SJCRH30 (cell line): Measurements from ENCODE around the gene PTGES3L. TPM values are rescaled to one million over a fixed set of nuclear protein-coding genes. Genes with fewer than 3 reads are reported as not detected.
"Not testable (repeated sequence)": the region's sequence is repeated elsewhere in the genome, so short reads cannot be mapped to it uniquely, and the experiment has no call there.

Experiments used
- DNase-seq, 2 experiments: peaks; one replicate each; pipeline ENCODE4 v3.0.0-alpha.2; 2015 to 2020
- H3K27ac ChIP-seq: fragments of 250-450 bp; sonication (Bioruptor Pico); 2 replicates; pipeline ENCODE4 v1.5.1; 2020; ENCODE audit warnings: mild to moderate bottlenecking, moderate library complexity
- H3K27me3 ChIP-seq: fragments of 250-450 bp; sonication (Bioruptor Pico); 2 replicates; pipeline ENCODE4 v1.5.1; 2020; ENCODE audit warnings: mild to moderate bottlenecking, moderate library complexity
- H3K36me3 ChIP-seq: fragments of 250-450 bp; sonication (Bioruptor Pico); 2 replicates; pipeline ENCODE4 v1.5.1; 2020; ENCODE audit warnings: mild to moderate bottlenecking, moderate library complexity
- H3K4me1 ChIP-seq: fragments of 250-450 bp; sonication (Bioruptor Pico); 2 replicates; pipeline ENCODE4 v1.5.1; 2020; ENCODE audit warnings: mild to moderate bottlenecking, moderate library complexity
- H3K4me3 ChIP-seq: fragments of 250-450 bp; sonication (Bioruptor Pico); 2 replicates; pipeline ENCODE4 v1.5.1; 2020; ENCODE audit warnings: mild to moderate bottlenecking, moderate library complexity
- H3K9me3 ChIP-seq: fragments of 250-450 bp; sonication (Bioruptor Pico); replicated peaks from 2 replicates; pipeline ENCODE4 v1.5.1; 2020; ENCODE audit warnings: mild to moderate bottlenecking, moderate library complexity
- total RNA-seq: library from RNA; depleted of rRNA; stranded (reverse); fragments of >200 nt; shearing (Covaris generic); gene quantifications from 2 replicates; pipeline ENCODE4 v1.2.3, GENCODE V29; 2014

The PTGES3L gene
- total RNA-seq, 1 experiment from 2014 or later: 5.5 TPM

DNA sequence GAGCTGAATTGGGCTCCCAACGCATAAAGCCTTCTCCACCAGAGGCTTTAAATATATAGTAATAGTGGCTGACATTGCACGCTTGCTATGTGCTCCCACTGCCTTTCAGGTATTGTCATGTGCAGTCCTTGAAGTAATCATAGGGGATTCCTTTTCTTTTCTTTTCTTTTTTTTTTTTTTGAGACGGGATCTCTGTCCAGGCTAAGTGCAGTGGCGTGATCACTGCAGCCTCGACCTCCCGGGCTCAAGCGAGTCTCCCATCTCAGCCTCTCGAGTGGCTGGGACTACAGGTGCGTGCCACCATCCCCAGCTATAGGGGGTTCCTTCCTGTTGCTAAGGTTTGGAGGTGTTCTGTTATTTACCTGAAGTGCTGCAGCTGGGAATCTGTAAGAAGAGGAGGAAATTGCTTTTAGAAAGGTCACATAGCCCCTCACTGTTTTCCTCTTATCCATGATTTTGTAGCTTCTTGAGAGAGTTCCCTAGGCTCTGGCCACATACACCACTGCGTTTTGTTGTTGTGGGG lies 19.2 kb upstream of the PTGES3L start:
- no peaks in the 10 kb centered on the region for H3K9me3 ChIP-seq
- H3K4me3 ChIP-seq: peak overlapping the region; percentile 83
- no peaks in the 10 kb centered on the region for H3K27me3 ChIP-seq
- H3K36me3 ChIP-seq: peaks cover 53% of the 10 kb centered on the region
- DNase-seq: no peak
- H3K27ac ChIP-seq: peak overlapping the region; percentile 88
- H3K4me1 ChIP-seq: no peaks in the 10 kb centered on the region; the same call in 1 of the 2 replicates

DNA sequence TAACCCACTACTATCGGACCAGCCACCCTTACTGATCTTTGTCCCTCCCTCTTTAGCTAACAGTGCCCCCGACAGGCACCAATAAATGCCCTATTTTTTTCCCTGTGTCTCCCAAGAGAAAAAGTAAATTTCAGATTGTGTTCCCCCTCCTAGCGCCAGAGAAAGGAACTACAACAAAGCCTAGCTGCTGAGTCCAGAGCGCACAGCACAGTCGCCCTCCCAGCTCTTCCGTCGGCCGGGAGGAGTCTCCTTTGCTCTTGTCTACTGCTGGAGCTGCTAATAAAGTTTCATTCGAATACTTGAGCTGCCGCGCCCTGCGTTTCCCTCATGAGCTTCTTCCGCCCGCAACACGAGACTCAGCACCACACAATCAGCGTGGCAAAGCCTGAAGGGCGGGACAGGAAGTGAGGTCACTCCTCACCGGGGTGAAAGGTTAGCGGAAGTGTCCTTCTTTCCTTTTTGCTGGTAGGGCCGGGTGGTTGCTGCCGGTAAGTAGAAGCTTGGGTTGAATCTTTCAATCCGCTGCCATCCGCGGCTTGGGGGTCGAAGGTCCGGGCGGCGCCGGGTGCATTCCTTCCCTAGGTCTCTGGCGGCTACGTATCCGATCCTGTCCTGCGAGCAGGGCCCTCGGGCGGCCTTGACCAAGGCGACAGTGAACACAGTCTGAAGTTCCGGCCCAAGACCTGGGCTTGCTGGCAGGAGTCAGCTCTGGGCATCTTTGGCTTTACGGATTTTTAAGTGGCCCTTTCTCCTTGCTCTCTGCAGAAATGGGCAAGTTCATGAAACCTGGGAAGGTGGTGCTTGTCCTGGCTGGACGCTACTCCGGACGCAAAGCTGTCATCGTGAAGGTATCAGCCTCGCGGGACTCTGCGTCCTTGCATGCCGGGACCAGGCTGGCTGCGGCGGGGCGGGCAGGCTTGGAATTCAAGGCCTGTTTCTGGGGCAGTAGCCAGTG lies 18.4 kb upstream of the PTGES3L start, which contains the start of gene RPL27:
Gene RPL27 (plus strand): TSS at position 436 of the 955 bp plus-strand sequence. CDS start 332 bp downstream, at position 768.
- peaks cover 47% of the 10 kb centered on the region for H3K36me3 ChIP-seq
- H3K27me3 ChIP-seq: no peaks in the 10 kb centered on the region
- H3K9me3 ChIP-seq: no peaks in the 10 kb centered on the region
- peak; percentile 99 to 100 for DNase-seq
- H3K4me3 ChIP-seq: peak within 1 kb of the TSS; percentile 83
- H3K27ac ChIP-seq: peak within 1 kb of the TSS; percentile 88
- no peaks in the 10 kb centered on the region; the same call in 1 of the 2 replicates for H3K4me1 ChIP-seq

DNA sequence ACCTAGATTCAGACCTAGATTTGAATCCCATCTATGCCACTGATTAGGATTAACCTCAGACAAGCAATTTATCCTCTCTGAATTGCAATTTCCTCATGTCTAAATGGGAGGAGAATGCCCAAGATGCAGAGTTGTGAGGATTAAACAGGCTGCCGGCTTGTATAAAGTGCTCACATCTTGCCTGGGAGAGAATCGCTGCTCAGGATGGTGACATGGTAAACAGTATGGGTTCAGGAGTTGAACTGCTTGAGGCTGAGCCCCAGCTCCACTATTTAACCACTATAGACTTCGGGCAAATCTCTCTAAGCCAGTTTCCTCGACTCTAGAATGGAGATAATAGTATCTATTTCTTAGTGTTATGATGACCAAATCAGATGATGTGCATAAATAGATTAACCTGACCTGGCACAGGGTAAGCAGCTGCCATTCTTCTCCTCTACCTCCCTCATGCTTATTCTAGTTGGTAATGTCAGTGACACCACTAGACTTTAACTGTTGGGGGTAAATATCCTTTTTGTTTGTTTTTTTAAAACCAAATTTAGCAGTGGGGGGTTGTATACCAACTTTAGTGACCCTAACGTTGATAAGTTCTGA lies 17.6 kb upstream of the PTGES3L start:
- H3K4me1 ChIP-seq: no peaks in the 10 kb centered on the region; the same call in 1 of the 2 replicates
- H3K9me3 ChIP-seq: no peaks in the 10 kb centered on the region
- H3K27me3 ChIP-seq: no peaks in the 10 kb centered on the region
- peaks cover 47% of the 10 kb centered on the region for H3K36me3 ChIP-seq
- H3K27ac ChIP-seq: peak overlapping the region; percentile 10; the same call in 1 of the 2 replicates
- peak overlapping the region; percentile 54 for H3K4me3 ChIP-seq
- DNase-seq: no peak

DNA sequence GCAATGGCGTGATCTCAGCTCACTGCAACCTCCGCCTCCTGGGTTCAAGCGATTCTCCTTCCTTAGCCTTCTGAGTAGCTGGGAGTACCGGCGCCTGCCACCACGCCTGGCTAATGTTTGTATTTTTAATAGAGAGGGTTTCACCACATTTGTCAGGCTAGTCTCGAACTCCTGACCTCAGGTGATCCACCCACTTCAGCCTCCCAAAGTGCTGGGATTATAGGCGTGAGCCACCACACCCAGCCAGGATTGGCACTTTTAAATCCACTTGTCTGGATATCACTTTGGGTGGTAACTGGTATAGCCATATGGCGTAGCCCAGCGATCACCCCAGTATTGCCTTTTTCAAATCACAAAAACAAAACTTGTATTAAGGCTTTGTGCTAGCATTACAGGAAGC lies 14.0 kb upstream of the PTGES3L start:
- not testable (repeated sequence) for DNase-seq, H3K9me3 ChIP-seq, H3K27ac ChIP-seq, H3K4me3 ChIP-seq, H3K4me1 ChIP-seq, H3K27me3 ChIP-seq
- H3K36me3 ChIP-seq: peaks cover 35% of the 10 kb centered on the region

DNA sequence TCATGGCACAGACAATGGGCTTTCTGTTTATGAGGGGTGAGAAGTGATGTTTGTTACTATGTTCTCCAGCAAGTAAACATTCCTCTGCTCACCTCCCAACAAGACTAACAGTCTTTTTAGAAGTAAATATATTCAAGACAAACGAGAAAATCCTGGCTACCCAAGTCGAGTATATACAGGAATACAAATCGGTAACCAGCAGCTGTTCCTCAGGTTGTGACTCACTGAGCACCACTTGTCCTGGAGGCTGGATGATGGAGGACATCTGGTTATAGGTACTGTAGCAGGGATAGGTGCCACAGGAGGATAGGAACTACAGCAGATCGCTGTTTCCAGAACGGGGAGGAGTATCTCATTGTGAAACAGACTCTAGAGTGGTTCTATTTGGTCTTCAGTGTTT lies 13.0 kb upstream of the PTGES3L start:
- H3K4me1 ChIP-seq: no peaks in the 10 kb centered on the region; the same call in 1 of the 2 replicates
- no peak overlapping the region for H3K27ac ChIP-seq
- no peak overlapping the region for H3K4me3 ChIP-seq
- DNase-seq: no peak
- H3K36me3 ChIP-seq: peaks cover 34% of the 10 kb centered on the region
- no peaks in the 10 kb centered on the region for H3K9me3 ChIP-seq
- H3K27me3 ChIP-seq: no peaks in the 10 kb centered on the region

DNA sequence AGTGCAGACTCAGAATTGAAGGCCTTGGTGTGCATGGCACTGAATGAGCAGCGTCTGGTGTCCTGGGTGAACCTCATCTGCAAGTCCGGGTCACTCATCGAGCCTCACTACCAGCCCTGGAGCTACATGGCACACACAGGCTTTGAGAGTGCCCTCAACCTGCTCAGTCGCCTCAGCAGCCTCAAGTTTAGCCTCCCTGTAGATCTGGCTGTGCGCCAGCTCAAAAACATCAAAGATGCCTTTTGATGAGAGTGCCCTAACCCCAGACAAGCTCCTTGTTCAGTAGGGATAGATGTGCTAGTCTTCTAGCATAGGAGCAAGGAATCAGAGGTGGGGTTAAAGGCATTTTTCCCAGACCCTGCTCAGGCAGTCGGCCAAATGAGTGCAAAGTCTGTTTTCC lies 11.6 kb upstream of the PTGES3L start:
- DNase-seq: no peak
- Histone ChIP-seq H3K27ac (no peak overlapping the region), H3K4me3 (no peak overlapping the region), H3K9me3 (no peaks in the 10 kb centered on the region), H3K4me1 (no peaks in the 10 kb centered on the region), H3K27me3 (no peaks in the 10 kb centered on the region), H3K36me3 (peaks cover 41% of the 10 kb centered on the region)

DNA sequence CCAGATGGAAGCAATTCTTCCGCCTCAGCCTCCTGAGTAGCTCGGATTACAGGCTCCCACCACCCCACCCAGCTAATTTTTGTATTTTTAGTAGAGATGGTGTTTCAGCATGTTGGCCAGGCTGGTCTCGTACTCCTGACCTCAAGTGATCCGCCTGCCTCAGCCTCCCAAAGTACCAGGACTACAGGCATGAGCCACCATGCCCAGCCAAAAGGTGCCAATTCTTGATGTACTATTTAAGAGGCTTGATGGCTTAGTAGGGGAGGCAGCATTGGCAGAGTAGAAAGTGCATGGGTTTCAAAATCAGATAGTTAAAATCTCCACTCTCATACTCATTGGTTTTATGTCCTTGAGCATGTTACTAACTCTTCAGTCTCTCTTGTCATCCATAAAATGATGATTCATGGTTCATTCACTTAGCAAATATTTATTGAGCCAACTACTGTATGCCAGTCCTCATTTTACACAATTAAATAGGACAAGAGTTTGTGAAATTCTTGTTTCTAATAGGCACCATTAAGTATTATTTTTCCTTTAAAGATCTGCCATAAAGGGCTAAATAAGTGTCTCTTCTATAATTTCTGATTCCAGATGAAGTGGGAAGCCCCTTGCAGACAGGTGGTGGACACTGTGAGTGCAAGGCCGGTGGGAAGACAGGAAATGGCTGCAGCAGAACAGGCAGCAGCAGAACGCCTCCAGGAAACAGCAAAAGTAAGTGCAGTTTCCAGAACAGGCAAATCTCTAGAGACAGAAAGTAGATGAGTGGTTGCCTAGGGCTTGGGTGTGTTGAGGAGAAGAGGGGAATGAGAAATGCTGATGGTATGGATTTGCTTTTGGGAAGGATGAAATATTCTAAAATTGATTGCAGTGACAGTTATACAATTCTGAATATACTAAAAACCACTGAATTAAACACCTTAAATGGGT lies 10.1 kb upstream of the PTGES3L start:
- Histone ChIP-seq H3K27me3 (no peaks in the 10 kb centered on the region), H3K36me3 (peaks cover 41% of the 10 kb centered on the region), H3K4me3 (no peak overlapping the region), H3K9me3 (no peaks in the 10 kb centered on the region), H3K4me1 (no peaks in the 10 kb centered on the region), H3K27ac (no peak overlapping the region)
- no peak for DNase-seq

DNA sequence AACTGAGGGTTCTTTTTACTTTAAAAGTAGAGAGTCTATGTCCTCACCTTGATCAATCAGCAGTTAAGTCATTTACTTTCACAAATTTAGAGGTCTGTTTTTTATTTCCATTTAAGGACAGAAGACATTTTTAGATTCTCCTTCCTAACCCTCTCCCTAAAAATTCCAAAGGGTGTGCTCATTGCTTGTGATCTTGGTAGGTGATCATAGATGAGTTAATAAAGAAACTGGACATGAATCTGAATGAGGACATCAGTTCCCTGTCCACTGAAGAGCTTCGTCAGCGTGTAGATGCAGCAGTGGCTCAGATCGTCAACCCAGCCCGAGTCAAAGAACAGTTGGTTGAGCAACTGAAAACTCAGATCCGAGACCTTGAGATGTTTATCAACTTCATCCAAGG lies 9.3 kb upstream of the PTGES3L start:
- DNase-seq: no peak
- no peaks in the 10 kb centered on the region for H3K9me3 ChIP-seq
- H3K27ac ChIP-seq: no peak overlapping the region
- no peak overlapping the region for H3K4me3 ChIP-seq
- H3K36me3 ChIP-seq: peaks cover 41% of the 10 kb centered on the region
- H3K4me1 ChIP-seq: no peaks in the 10 kb centered on the region
- H3K27me3 ChIP-seq: no peaks in the 10 kb centered on the region

DNA sequence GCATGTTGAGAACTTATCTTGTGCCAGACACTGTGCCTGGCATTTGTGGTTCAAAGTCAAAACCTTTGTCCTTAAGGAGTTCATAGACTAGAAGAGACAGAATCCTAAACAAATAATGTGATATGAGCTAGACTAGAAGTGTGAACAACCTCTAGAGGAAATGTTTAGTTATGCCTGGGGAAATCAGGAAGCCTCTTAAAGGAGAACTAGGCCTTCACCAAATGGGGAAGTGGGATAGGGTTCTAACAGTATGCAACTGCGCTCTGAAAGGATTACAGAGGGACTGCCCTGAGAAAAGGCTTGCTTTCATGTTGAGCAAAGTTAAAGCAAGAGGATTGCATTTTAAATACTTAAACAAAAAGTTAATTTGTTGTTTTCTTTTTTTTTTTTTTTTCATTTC lies 5.3 kb upstream of the PTGES3L start:
- Histone ChIP-seq H3K9me3 (no peaks in the 10 kb centered on the region), H3K36me3 (peaks cover 20% of the 10 kb centered on the region), H3K27me3 (no peaks in the 10 kb centered on the region), H3K4me3 (no peak overlapping the region), H3K4me1 (no peaks in the 10 kb centered on the region), H3K27ac (no peak overlapping the region)
- no peak for DNase-seq

DNA sequence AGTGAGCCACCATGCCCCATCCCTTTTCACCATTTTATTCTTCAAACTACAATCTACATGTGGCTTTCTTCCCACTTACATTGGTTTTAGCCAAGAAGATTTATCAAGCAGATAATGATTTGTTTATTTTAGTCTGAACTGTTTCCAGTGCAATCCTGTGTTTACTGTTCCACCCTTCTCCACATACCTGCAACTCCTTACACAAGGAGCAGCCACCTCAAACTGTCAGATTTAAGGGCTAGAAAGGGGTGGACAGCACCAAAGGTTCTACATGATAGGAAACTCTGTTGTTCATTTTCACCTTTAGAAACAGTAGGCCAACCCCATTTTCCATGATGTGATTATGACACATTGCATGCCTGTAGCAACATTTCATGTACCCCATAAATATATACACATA lies 2.4 kb upstream of the PTGES3L start:
- no peaks in the 10 kb centered on the region for H3K9me3 ChIP-seq
- peaks cover 5% of the 10 kb centered on the region for H3K36me3 ChIP-seq
- DNase-seq: no peak
- no peak overlapping the region for H3K27ac ChIP-seq
- no peaks in the 10 kb centered on the region for H3K27me3 ChIP-seq
- no peak overlapping the region for H3K4me3 ChIP-seq
- 0 out of 2 replicates have a peak, but pooled peaks cover 6% of the 10 kb centered on the region for H3K4me1 ChIP-seq

DNA sequence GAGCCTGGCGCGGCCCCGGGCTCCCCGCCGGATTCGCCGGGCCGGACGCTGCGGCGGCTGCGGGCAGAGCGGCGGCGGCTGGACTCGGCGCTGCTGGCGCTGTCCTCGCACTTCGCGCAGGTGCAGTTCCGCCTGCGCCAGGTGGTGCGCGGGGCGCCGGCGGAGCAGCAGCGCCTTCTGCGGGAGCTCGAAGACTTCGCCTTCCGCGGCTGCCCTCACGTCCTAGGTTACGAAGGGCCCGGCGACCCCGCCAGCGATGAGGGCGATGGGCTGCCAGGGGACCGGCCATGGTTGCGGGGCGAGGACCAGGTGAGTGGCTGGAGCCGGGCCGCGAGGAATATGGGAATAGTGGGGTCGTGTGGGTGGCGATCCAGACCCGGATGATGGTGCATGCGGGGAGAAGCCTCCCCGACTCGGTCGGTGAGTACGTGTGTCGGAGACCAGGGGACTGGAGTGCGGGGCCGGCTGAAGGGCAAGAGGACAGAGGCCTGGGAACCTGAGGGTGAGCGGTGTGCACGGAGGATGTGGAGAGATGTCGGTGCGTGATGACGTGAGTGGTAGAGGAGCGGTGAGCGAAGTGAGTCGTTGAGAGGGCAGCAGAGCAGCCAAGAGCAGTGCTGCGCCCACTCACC lies 1.0 kb upstream of the PTGES3L start:
- Histone ChIP-seq H3K4me1 (0 out of 2 replicates have a peak, but pooled peaks cover 6% of the 10 kb centered on the region), H3K9me3 (no peaks in the 10 kb centered on the region), H3K4me3 (peak overlapping the region; percentile 84), H3K36me3 (no peaks in the 10 kb centered on the region), H3K27ac (no peak overlapping the region; the same call in 1 of the 2 replicates), H3K27me3 (no peaks in the 10 kb centered on the region)
- peak; percentile 40 to 55 for DNase-seq

DNA sequence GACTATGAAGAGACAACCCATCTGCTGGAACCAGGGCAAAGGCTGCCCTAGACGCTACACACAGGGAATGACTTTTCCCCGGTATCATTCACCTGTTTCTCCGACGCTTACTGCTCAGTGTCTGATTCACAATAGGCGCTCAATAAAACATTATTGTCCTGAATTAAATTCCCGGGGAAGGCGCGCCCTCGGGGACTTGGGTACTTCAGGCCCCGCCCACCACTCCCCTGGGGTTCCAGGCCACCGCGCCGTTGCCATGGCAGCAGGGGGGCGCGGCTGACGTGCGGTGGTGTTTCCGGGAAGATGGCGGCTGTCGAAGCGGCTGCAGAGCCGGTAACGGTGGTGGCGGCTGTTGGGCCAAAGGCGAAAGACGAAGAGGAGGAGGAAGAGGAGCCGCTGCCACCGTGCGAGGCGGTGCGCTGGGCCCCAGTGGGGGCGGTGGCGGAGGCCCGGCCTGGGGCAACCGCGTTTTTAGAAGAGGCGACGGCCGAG lies 440 bp upstream of the PTGES3L start, which contains the start of gene RUNDC1:
Gene RUNDC1 (plus strand): TSS at position 292 of the 492 bp plus-strand sequence. CDS start 12 bp downstream, at position 304.
- 0 out of 2 replicates have a peak, but pooled peaks cover 6% of the 10 kb centered on the region for H3K4me1 ChIP-seq
- peak within 1 kb of the TSS; percentile 54 for H3K27ac ChIP-seq
- H3K36me3 ChIP-seq: no peaks in the 10 kb centered on the region
- peak within 1 kb of the TSS; percentile 84 for H3K4me3 ChIP-seq
- peak; percentile 90 to 92 for DNase-seq
- no peaks in the 10 kb centered on the region for H3K9me3 ChIP-seq
- no peaks in the 10 kb centered on the region for H3K27me3 ChIP-seq

DNA sequence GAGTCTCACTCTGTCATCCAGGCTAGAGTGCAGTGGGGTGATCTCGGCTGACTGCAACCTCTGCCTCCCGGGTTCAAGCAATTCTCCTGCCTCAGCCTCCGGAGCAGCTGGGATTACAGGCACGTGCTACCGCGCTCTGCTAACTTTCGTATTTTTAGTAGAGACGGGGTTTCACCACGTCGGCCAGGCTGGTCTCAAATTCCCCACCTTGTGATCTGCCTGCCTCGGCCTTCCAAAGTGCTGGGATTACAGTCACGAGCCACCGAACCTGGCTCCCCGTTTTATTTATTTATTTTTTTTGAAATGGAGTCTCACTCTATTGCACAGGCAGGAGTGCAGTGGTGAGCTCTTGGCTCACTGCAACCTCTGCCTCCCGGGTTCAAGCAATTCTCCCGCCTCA lies 4.2 kb downstream of the PTGES3L start:
- not testable (repeated sequence) for H3K27me3 ChIP-seq, H3K36me3 ChIP-seq, H3K4me1 ChIP-seq, H3K27ac ChIP-seq, DNase-seq, H3K9me3 ChIP-seq, H3K4me3 ChIP-seq
